ENCODE measurements around the gene ITGB1BP1.

- no peak for TF ChIP-seq POLR2A (IDR thresholded peaks at IDR 0.05)
- TF ChIP-seq, protein P1, sequence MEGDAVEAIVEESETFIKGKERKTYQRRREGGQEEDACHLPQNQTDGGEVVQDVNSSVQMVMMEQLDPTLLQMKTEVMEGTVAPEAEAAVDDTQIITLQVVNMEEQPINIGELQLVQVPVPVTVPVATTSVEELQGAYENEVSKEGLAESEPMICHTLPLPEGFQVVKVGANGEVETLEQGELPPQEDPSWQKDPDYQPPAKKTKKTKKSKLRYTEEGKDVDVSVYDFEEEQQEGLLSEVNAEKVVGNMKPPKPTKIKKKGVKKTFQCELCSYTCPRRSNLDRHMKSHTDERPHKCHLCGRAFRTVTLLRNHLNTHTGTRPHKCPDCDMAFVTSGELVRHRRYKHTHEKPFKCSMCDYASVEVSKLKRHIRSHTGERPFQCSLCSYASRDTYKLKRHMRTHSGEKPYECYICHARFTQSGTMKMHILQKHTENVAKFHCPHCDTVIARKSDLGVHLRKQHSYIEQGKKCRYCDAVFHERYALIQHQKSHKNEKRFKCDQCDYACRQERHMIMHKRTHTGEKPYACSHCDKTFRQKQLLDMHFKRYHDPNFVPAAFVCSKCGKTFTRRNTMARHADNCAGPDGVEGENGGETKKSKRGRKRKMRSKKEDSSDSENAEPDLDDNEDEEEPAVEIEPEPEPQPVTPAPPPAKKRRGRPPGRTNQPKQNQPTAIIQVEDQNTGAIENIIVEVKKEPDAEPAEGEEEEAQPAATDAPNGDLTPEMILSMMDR (IDR thresholded peaks at IDR 0.05), result no peak
These were observed 44.6 kb downstream of the ITGB1BP1 start for GRCh38 chr2:9378433-9379390.
